Measurements from ENCODE around the gene C1QL3. TPM values are rescaled to one million over a fixed set of nuclear protein-coding genes. Genes with fewer than 3 reads are reported as not detected.

Gene C1QL3
- total RNA-seq, 1 experiment from 2014 or later: not detected

DNA sequence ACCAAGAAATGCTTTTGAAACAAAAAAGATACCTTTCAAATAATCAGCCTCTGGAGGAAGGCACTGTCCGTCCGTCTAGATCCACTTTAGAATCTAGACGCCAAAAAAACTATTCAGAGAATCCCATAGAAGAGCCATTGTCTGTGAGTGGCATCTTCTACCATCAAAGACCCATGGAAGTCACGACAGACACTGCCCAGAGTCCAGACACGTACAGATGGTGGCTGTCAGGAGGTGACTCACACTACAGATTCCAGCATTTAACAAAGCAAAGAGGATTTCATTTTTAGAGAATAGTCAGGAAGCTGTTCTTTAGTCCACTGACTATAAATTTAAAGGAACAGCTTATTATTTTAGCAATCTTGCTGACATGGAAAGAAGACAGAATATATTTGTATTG is 11.7 kb downstream of the C1QL3 start:
- CTCF ChIA-PET: no interaction called here
- intact Hi-C loops (cut with micrococcal nuclease; ENCODE audit: unreplicated experiment): no loop called here
- H3K36me3 Mint-ChIP-seq (ENCODE audit: insufficient read depth, unreplicated experiment): no peaks in the 10 kb centered on the region
- POLR2A ChIA-PET: no interaction called here
- Histone ChIP-seq H3K4me3 (ENCODE audit: low read depth, low read length) (no peak overlapping the region), H3K4me1 (peaks cover 6% of the 10 kb centered on the region), H3K27me3 (replicated peaks; ENCODE audit: control insufficient read depth, insufficient read depth, low read length) (no peaks in the 10 kb centered on the region), H3K36me3 (ENCODE audit: control insufficient read depth, insufficient read depth, low read length) (no peaks in the 10 kb centered on the region), H3K9me3 (no peaks in the 10 kb centered on the region)
- no peaks in the 10 kb centered on the region for H3K27me3 Mint-ChIP-seq (ENCODE audit: insufficient read depth, unreplicated experiment)
- no TSS peak for BruUV-seq (replicated peaks)
- DNase-seq: no peak
- no peaks in the 10 kb centered on the region for H3K9me3 Mint-ChIP-seq (ENCODE audit: unreplicated experiment)
- TF ChIP-seq, protein P1, sequence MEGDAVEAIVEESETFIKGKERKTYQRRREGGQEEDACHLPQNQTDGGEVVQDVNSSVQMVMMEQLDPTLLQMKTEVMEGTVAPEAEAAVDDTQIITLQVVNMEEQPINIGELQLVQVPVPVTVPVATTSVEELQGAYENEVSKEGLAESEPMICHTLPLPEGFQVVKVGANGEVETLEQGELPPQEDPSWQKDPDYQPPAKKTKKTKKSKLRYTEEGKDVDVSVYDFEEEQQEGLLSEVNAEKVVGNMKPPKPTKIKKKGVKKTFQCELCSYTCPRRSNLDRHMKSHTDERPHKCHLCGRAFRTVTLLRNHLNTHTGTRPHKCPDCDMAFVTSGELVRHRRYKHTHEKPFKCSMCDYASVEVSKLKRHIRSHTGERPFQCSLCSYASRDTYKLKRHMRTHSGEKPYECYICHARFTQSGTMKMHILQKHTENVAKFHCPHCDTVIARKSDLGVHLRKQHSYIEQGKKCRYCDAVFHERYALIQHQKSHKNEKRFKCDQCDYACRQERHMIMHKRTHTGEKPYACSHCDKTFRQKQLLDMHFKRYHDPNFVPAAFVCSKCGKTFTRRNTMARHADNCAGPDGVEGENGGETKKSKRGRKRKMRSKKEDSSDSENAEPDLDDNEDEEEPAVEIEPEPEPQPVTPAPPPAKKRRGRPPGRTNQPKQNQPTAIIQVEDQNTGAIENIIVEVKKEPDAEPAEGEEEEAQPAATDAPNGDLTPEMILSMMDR (IDR thresholded peaks at IDR 0.05; ENCODE audit: insufficient read depth in 1 of 2, low read depth in 1 of 2, low read length in 1 of 2, severe bottlenecking in 1 of 2, unreplicated experiment in 1 of 2): no peak
- H3K4me1 Mint-ChIP-seq (ENCODE audit: low read depth, unreplicated experiment): no peaks in the 10 kb centered on the region
- no peak overlapping the region for H3K4me3 Mint-ChIP-seq (ENCODE audit: unreplicated experiment)
- no peak overlapping the region for H3K27ac Mint-ChIP-seq (ENCODE audit: unreplicated experiment)

DNA sequence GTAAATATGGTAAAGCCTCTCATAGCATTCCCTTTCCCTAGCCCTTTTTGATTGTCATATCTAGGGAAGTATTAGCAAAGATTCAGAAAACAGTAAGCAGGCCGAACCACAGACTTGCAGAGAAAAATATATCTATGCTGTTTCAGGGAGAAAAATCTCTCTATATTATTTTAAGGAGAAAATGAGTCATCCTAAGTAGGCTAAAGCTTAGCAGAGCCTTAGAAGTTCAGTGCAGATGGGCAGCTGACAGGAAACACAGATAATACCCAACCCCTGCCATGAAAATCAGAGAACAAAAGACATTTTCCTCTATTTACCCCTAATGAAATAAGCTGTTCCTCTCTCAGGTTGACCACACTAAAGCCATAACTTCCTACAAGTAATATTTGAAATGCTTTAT is 16.5 kb downstream of the C1QL3 start:
- H3K4me3 Mint-ChIP-seq (ENCODE audit: unreplicated experiment): no peak overlapping the region
- no peaks in the 10 kb centered on the region for H3K4me1 Mint-ChIP-seq (ENCODE audit: low read depth, unreplicated experiment)
- no peak for DNase-seq
- H3K27me3 Mint-ChIP-seq (ENCODE audit: insufficient read depth, unreplicated experiment): no peaks in the 10 kb centered on the region
- H3K9me3 ChIP-seq: no peaks in the 10 kb centered on the region
- H3K9me3 Mint-ChIP-seq (ENCODE audit: unreplicated experiment): no peaks in the 10 kb centered on the region
- intact Hi-C loops (cut with micrococcal nuclease; ENCODE audit: unreplicated experiment): no loop called here
- no peaks in the 10 kb centered on the region for H3K36me3 ChIP-seq (ENCODE audit: control insufficient read depth, insufficient read depth, low read length)
- H3K4me1 ChIP-seq: peaks cover 8% of the 10 kb centered on the region
- no TSS peak for BruUV-seq (replicated peaks)
- no peak overlapping the region for H3K27ac Mint-ChIP-seq (ENCODE audit: unreplicated experiment)
- POLR2A ChIA-PET: no interaction called here
- TF ChIP-seq, protein P1 (IDR thresholded peaks at IDR 0.05; ENCODE audit: insufficient read depth in 1 of 2, low read depth in 1 of 2, low read length in 1 of 2, severe bottlenecking in 1 of 2, unreplicated experiment in 1 of 2): no peak
- CTCF ChIA-PET: no interaction called here
- no peaks in the 10 kb centered on the region for H3K36me3 Mint-ChIP-seq (ENCODE audit: insufficient read depth, unreplicated experiment)
- H3K4me3 ChIP-seq (ENCODE audit: low read depth, low read length): no peak overlapping the region
- no peaks in the 10 kb centered on the region for H3K27me3 ChIP-seq (replicated peaks; ENCODE audit: control insufficient read depth, insufficient read depth, low read length)

DNA sequence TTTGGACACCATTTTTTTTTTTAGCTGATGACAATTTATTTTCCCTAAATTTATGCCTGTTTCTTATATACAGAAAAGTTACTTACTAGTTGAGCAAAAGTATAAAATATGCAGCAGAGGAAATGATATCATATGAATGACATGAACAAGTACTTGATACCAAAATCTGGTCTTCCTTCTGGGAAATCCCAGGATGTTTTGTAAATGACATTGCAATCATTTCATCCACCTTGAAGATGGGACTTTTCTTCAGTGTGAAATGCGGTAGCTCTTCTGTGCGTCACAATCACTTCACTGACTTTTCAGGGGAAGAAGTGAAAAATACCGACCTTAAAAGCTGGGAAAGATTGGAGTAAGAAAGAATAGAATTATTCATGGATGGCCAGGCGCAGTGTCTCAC is 23.8 kb downstream of the C1QL3 start:
- Mint-ChIP-seq H3K36me3 (ENCODE audit: insufficient read depth, unreplicated experiment) (no peaks in the 10 kb centered on the region), H3K4me3 (ENCODE audit: unreplicated experiment) (no peak overlapping the region), H3K27me3 (ENCODE audit: insufficient read depth, unreplicated experiment) (no peaks in the 10 kb centered on the region), H3K27ac (ENCODE audit: unreplicated experiment) (no peak overlapping the region), H3K4me1 (ENCODE audit: low read depth, unreplicated experiment) (peaks cover 8% of the 10 kb centered on the region), H3K9me3 (ENCODE audit: unreplicated experiment) (no peaks in the 10 kb centered on the region)
- Histone ChIP-seq H3K4me1 (peaks cover 2% of the 10 kb centered on the region; the same call in 1 of the 2 replicates), H3K9me3 (no peaks in the 10 kb centered on the region), H3K4me3 (ENCODE audit: low read depth, low read length) (no peak overlapping the region), H3K27me3 (replicated peaks; ENCODE audit: control insufficient read depth, insufficient read depth, low read length) (no peaks in the 10 kb centered on the region), H3K36me3 (ENCODE audit: control insufficient read depth, insufficient read depth, low read length) (no peaks in the 10 kb centered on the region)
- TF ChIP-seq, protein P1 (IDR thresholded peaks at IDR 0.05; ENCODE audit: insufficient read depth in 1 of 2, low read depth in 1 of 2, low read length in 1 of 2, severe bottlenecking in 1 of 2, unreplicated experiment in 1 of 2): no peak
- intact Hi-C loops (cut with micrococcal nuclease; ENCODE audit: unreplicated experiment): no loop called here
- no peak for DNase-seq
- ChIA-PET CTCF (no interaction called here), POLR2A (no interaction called here)
- BruUV-seq (replicated peaks): no TSS peak

All from Caco-2 (cell line).